ENCODE results near the gene NR3C1.

GRCh38 chr5:143302341-143303045, 101.0 kb downstream of the NR3C1 start:
- no peak for TF ChIP-seq CTCF (conservative IDR thresholded peaks at IDR 0.05; ENCODE audit: low read depth, low read length)
- TF ChIP-seq EZH2 (IDR thresholded peaks at IDR 0.05; ENCODE audit: borderline replicate concordance, low read depth, low read length, poor library complexity, severe bottlenecking): no peak

Data from A673 (cell line).